HCT116 (cell line): ENCODE results near the gene RPLP1.

Experiments
- POLR2AphosphoS5 ChIP-seq: IDR thresholded peaks from 2 replicates; pipeline ENCODE4 v1.6.1; 2011; ENCODE audit warnings: mild to moderate bottlenecking, low read depth, low read length, moderate library complexity
- RAD21 ChIP-seq: IDR thresholded peaks from 2 replicates; pipeline ENCODE4 v1.6.1; 2012; ENCODE audit warnings: low read depth, mild to moderate bottlenecking
- ZFX ChIP-seq: fragments of 450-650 bp; IDR thresholded peaks from 2 replicates; pipeline ENCODE4 v1.6.1; 2017
- TF ChIP-seq, protein P1 (sequence below): IDR thresholded peaks from 2 replicates; pipeline ENCODE4 v1.6.1; 2012; ENCODE audit warnings: low read depth
- TF ChIP-seq, protein P2 (sequence below), 3 experiments: fragments of 200-600 bp in 1 of 3; sonication (generic) in 1 of 3; IDR thresholded peaks in 2 of 3; conservative IDR thresholded peaks in 1 of 3; 2 replicates each; pipeline ENCODE4 v1.5.1; 2012 to 2017; ENCODE audit warnings: low read depth in 2 of 3, low read length in 2 of 3, antibody characterized with exemption in 1 of 3, borderline replicate concordance in 1 of 3, control low read depth in 1 of 3, mild to moderate bottlenecking in 1 of 3, mixed read lengths in 1 of 3, mixed run types in 1 of 3, moderate library complexity in 1 of 3; ENCODE audit not compliant: insufficient read depth in 1 of 3

DNA sequence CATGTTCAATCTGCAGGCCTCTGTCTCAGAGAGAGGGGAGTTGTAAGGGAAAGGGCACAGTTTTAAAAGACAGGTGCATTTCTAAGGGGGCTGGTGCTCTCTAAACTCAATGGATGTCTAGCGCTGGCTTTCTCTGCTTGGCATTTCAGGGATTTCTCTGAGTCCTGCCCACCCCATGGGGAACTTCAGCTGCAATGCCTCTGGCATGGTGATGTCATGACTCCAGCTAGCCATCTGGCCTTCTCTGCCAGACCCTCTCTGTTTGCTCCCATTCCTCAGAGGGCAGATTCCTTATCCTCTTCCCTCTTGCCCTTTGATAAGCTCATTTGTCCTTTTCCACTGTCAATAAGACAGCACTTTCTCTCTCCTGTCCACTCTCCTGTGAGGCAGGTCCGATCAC is 40.8 kb downstream of the RPLP1 start:
- TF ChIP-seq, protein P1, sequence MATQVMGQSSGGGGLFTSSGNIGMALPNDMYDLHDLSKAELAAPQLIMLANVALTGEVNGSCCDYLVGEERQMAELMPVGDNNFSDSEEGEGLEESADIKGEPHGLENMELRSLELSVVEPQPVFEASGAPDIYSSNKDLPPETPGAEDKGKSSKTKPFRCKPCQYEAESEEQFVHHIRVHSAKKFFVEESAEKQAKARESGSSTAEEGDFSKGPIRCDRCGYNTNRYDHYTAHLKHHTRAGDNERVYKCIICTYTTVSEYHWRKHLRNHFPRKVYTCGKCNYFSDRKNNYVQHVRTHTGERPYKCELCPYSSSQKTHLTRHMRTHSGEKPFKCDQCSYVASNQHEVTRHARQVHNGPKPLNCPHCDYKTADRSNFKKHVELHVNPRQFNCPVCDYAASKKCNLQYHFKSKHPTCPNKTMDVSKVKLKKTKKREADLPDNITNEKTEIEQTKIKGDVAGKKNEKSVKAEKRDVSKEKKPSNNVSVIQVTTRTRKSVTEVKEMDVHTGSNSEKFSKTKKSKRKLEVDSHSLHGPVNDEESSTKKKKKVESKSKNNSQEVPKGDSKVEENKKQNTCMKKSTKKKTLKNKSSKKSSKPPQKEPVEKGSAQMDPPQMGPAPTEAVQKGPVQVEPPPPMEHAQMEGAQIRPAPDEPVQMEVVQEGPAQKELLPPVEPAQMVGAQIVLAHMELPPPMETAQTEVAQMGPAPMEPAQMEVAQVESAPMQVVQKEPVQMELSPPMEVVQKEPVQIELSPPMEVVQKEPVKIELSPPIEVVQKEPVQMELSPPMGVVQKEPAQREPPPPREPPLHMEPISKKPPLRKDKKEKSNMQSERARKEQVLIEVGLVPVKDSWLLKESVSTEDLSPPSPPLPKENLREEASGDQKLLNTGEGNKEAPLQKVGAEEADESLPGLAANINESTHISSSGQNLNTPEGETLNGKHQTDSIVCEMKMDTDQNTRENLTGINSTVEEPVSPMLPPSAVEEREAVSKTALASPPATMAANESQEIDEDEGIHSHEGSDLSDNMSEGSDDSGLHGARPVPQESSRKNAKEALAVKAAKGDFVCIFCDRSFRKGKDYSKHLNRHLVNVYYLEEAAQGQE, result no peak
- TF ChIP-seq POLR2AphosphoS5, result no peak
- TF ChIP-seq ZFX, result no peak
- TF ChIP-seq, protein P2, sequence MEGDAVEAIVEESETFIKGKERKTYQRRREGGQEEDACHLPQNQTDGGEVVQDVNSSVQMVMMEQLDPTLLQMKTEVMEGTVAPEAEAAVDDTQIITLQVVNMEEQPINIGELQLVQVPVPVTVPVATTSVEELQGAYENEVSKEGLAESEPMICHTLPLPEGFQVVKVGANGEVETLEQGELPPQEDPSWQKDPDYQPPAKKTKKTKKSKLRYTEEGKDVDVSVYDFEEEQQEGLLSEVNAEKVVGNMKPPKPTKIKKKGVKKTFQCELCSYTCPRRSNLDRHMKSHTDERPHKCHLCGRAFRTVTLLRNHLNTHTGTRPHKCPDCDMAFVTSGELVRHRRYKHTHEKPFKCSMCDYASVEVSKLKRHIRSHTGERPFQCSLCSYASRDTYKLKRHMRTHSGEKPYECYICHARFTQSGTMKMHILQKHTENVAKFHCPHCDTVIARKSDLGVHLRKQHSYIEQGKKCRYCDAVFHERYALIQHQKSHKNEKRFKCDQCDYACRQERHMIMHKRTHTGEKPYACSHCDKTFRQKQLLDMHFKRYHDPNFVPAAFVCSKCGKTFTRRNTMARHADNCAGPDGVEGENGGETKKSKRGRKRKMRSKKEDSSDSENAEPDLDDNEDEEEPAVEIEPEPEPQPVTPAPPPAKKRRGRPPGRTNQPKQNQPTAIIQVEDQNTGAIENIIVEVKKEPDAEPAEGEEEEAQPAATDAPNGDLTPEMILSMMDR (IDR thresholded peaks at IDR 0.05 in 2 of 3, conservative IDR thresholded peaks at IDR 0.05 in 1 of 3; ENCODE audit: borderline replicate concordance in 1 of 3, insufficient read depth in 1 of 3, low read depth in 2 of 3, low read length in 2 of 3), result no peak
- no peak for TF ChIP-seq RAD21
